ENCODE data around the gene TULP4. TPM values are rescaled to one million over a fixed set of nuclear protein-coding genes. Genes with fewer than 3 reads are reported as not detected.

The TULP4 gene
- total RNA-seq, 1 experiment from 2014 or later: 105 TPM

GRCh38 chr6:158409451-158409850 is 97.2 kb downstream of the TULP4 start:
- Mint-ChIP-seq H3K4me1 (ENCODE audit: low read depth, unreplicated experiment) (peaks cover 74% of the 10 kb centered on the region), H3K36me3 (ENCODE audit: insufficient read depth, unreplicated experiment) (peaks cover 24% of the 10 kb centered on the region), H3K4me3 (ENCODE audit: low read depth, unreplicated experiment) (no peak overlapping the region), H3K27ac (ENCODE audit: unreplicated experiment) (no peak overlapping the region), H3K9me3 (ENCODE audit: low read depth, unreplicated experiment) (no peaks in the 10 kb centered on the region), H3K27me3 (ENCODE audit: unreplicated experiment) (no peaks in the 10 kb centered on the region)
- CTCF ChIA-PET: no interaction called here
- intact Hi-C loops (cut with micrococcal nuclease; ENCODE audit: unreplicated experiment): loop anchor here (5.0 kb wide), 1 partner anchor 72 kb away; no protein-coding TSS in a partner anchor
- DNase-seq: no peak
- no TSS peak for BruUV-seq (replicated peaks)
- no peak for TF ChIP-seq CTCF (IDR thresholded peaks at IDR 0.05; ENCODE audit: unreplicated experiment)

- Mint-ChIP-seq H3K4me1 (ENCODE audit: low read depth, unreplicated experiment) (peaks cover 61% of the 10 kb centered on the region), H3K27me3 (ENCODE audit: unreplicated experiment) (no peaks in the 10 kb centered on the region), H3K4me3 (ENCODE audit: low read depth, unreplicated experiment) (no peak overlapping the region), H3K27ac (ENCODE audit: unreplicated experiment) (no peak overlapping the region), H3K9me3 (ENCODE audit: low read depth, unreplicated experiment) (no peaks in the 10 kb centered on the region), H3K36me3 (ENCODE audit: insufficient read depth, unreplicated experiment) (peaks cover 14% of the 10 kb centered on the region)
- CTCF ChIA-PET: no interaction called here
- BruUV-seq (replicated peaks): no TSS peak
- DNase-seq: no peak
- intact Hi-C loops (cut with micrococcal nuclease; ENCODE audit: unreplicated experiment): no loop called here
- TF ChIP-seq CTCF (IDR thresholded peaks at IDR 0.05; ENCODE audit: unreplicated experiment): no peak
These were observed 98.5 kb downstream of the TULP4 start for GRCh38 chr6:158410784-158411183.

- peak; percentile 78 for DNase-seq
- TF ChIP-seq CTCF (IDR thresholded peaks at IDR 0.05; ENCODE audit: unreplicated experiment): no peak
- Mint-ChIP-seq H3K27ac (ENCODE audit: unreplicated experiment) (peak overlapping the region; percentile 77), H3K9me3 (ENCODE audit: low read depth, unreplicated experiment) (no peaks in the 10 kb centered on the region), H3K4me1 (ENCODE audit: low read depth, unreplicated experiment) (peaks cover 59% of the 10 kb centered on the region), H3K4me3 (ENCODE audit: low read depth, unreplicated experiment) (peak overlapping the region; percentile 24), H3K36me3 (ENCODE audit: insufficient read depth, unreplicated experiment) (peaks cover 10% of the 10 kb centered on the region), H3K27me3 (ENCODE audit: unreplicated experiment) (no peaks in the 10 kb centered on the region)
- intact Hi-C loops (cut with micrococcal nuclease; ENCODE audit: unreplicated experiment): no loop called here
- CTCF ChIA-PET: interaction anchor here (0.7 to 1.2 kb wide), 3 partner anchors 181 to 1207 kb away, joined by 3 to 4 read pairs (median 3); no protein-coding TSS in a partner anchor
- BruUV-seq (replicated peaks): no TSS peak
These were observed 99.7 kb downstream of the TULP4 start for GRCh38 chr6:158411998-158412397.

DNA sequence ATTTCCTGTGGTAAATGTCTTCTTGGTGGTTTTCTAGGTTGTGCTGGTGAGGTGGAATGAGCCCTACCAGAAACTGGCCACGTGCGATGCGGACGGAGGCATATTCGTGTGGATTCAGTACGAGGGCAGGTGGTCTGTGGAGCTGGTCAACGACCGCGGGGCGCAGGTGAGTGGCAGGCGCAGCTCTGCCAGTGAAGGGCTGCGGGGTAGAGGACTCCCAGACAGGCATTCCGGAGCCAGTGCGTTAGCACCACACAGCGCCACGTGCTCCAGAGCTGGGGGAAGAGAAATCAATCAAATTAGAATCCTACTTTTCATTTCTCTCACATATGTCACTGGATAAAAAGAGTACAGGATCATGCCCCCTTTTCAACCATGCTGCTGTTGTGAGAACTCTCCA is 100.8 kb downstream of the TULP4 start:
- DNase-seq: no peak
- H3K27me3 Mint-ChIP-seq (ENCODE audit: unreplicated experiment): no peaks in the 10 kb centered on the region
- H3K9me3 Mint-ChIP-seq (ENCODE audit: low read depth, unreplicated experiment): no peaks in the 10 kb centered on the region
- H3K4me3 Mint-ChIP-seq (ENCODE audit: low read depth, unreplicated experiment): no peak overlapping the region
- intact Hi-C loops (cut with micrococcal nuclease; ENCODE audit: unreplicated experiment): no loop called here
- peak overlapping the region; percentile 51 for H3K27ac Mint-ChIP-seq (ENCODE audit: unreplicated experiment)
- peaks cover 61% of the 10 kb centered on the region for H3K4me1 Mint-ChIP-seq (ENCODE audit: low read depth, unreplicated experiment)
- BruUV-seq (replicated peaks): no TSS peak
- peaks cover 10% of the 10 kb centered on the region for H3K36me3 Mint-ChIP-seq (ENCODE audit: insufficient read depth, unreplicated experiment)
- CTCF ChIA-PET: no interaction called here
- no peak for TF ChIP-seq CTCF (IDR thresholded peaks at IDR 0.05; ENCODE audit: unreplicated experiment)
